Endothelial cell of umbilical vein (primary cell): ENCODE measurements around the gene MS4A13. TPM values are rescaled to one million over a fixed set of nuclear protein-coding genes. Genes with fewer than 3 reads are reported as not detected.

Source experiments
- BruUV-seq: library from RNA; stranded (reverse); fragments of 400-500 nt; replicated peaks from 2 replicates; lab custom pipeline; 2021; lab: Mats Ljungman, UMichigan
- CTCF ChIA-PET: fragments of 300-600, 350-600 bp; sonication (Branson Sonifier 250); formaldehyde crosslinking; loops from one replicate; lab custom pipeline; 2021; ENCODE audit warnings: antibody characterized with exemption, inconsistent platforms; lab: Charles Lee
- POLR2A ChIA-PET: fragments of 300-600, 350-600 bp; sonication (Branson Sonifier 250); formaldehyde crosslinking; loops from one replicate; lab custom pipeline; 2021; ENCODE audit warnings: antibody characterized with exemption, inconsistent platforms; lab: Charles Lee
- DNase-seq: peaks from one replicate; pipeline ENCODE4 v3.0.0-alpha.2; 2011; ENCODE audit warnings: low read depth, low spot score
- FAIRE-seq: peaks from 2 replicates; lab custom pipeline; 2011; peaks lifted over from hg19 to GRCh38; lab: Jason Lieb, UNC
- H2AFZ ChIP-seq: 2 replicates; pipeline ENCODE4 v1.6.0; 2012; ENCODE audit warnings: low read depth, low read length, control low read depth, inconsistent platforms
- H3K27ac ChIP-seq: 2 replicates; pipeline ENCODE4 v1.5.1; 2011; ENCODE audit warnings: low read depth, mild to moderate bottlenecking, control low read depth, low read length, moderate library complexity; ENCODE audit not compliant: insufficient read depth
- H3K27me3 ChIP-seq, 2 experiments: 2 replicates each; pipeline versions ENCODE4 v1.6.0 to v1.6.1; 2011; ENCODE audit warnings: low read length in 2 of 2, mixed read lengths in 1 of 2; ENCODE audit not compliant: control insufficient read depth in 2 of 2, insufficient read depth in 2 of 2
- H3K36me3 ChIP-seq, 2 experiments: 2 replicates in 1 of 2; 3 replicates in 1 of 2; pipeline ENCODE4 v1.5.1; 2011; ENCODE audit warnings: low read length in 2 of 2, mild to moderate bottlenecking in 1 of 2, moderate library complexity in 1 of 2; ENCODE audit not compliant: control insufficient read depth in 2 of 2, insufficient read depth in 2 of 2; ENCODE audit errors: extremely low read depth in 1 of 2
- H3K4me1 ChIP-seq: 3 replicates; pipeline ENCODE4 v1.5.1; 2011; ENCODE audit warnings: mild to moderate bottlenecking, low read length; ENCODE audit not compliant: control insufficient read depth, insufficient read depth; ENCODE audit errors: extremely low read depth
- H3K4me2 ChIP-seq: 2 replicates; pipeline ENCODE4 v1.6.1; 2011; ENCODE audit warnings: low read length, control low read depth, mixed read lengths; ENCODE audit not compliant: insufficient read depth
- H3K4me3 ChIP-seq, 3 experiments: fragments of 200-600 bp in 1 of 3; sonication (generic), shearing (Covaris generic) in 1 of 3; replicated peaks in 1 of 3; 2 replicates each; pipeline ENCODE4 v1.5.1; 2011 to 2016; ENCODE audit warnings: control low read depth in 3 of 3, low read length in 3 of 3, mild to moderate bottlenecking in 2 of 3, inconsistent platforms in 1 of 3, low read depth in 1 of 3, moderate library complexity in 1 of 3; ENCODE audit not compliant: insufficient read depth in 1 of 3
- H3K79me2 ChIP-seq: 2 replicates; pipeline ENCODE4 v1.6.0; 2012; ENCODE audit warnings: low read length, inconsistent platforms; ENCODE audit not compliant: control insufficient read depth, insufficient read depth
- H3K9ac ChIP-seq: replicated peaks from 2 replicates; pipeline ENCODE3; 2011; ENCODE audit warnings: low read length, control low read depth; ENCODE audit not compliant: insufficient read depth; ENCODE audit errors: extremely low read depth
- H3K9me1 ChIP-seq: replicated peaks from 3 replicates; pipeline ENCODE4 v1.6.0; 2011; ENCODE audit warnings: mild to moderate bottlenecking, low read length; ENCODE audit not compliant: control insufficient read depth, insufficient read depth; ENCODE audit errors: extremely low read depth
- H3K9me3 ChIP-seq: replicated peaks from 2 replicates; pipeline ENCODE4 v1.5.1; 2012; ENCODE audit warnings: low read length, inconsistent platforms; ENCODE audit not compliant: control insufficient read depth, insufficient read depth
- H4K20me1 ChIP-seq: replicated peaks from 2 replicates; pipeline ENCODE3; 2011; ENCODE audit warnings: mild to moderate bottlenecking, low read length; ENCODE audit not compliant: control insufficient read depth, insufficient read depth; ENCODE audit errors: extremely low read depth
- CTCF ChIP-seq, 2 donors: IDR thresholded peaks; 1 replicate in 1 of 2; 2 replicates in 1 of 2; pipeline ENCODE4 v1.5.1; 2011; ENCODE audit warnings: low read length in 2 of 2, mild to moderate bottlenecking in 2 of 2, moderate library complexity in 2 of 2, control low read depth in 1 of 2, inconsistent platforms in 1 of 2, low read depth in 1 of 2; ENCODE audit not compliant: insufficient read depth in 1 of 2; ENCODE audit errors: extremely low read depth in 1 of 2
- GATA2 ChIP-seq: IDR thresholded peaks from 2 replicates; pipeline ENCODE4 v1.7.0; 2011; ENCODE audit warnings: low read depth, mild to moderate bottlenecking, moderate library complexity, mixed read lengths, low read length; ENCODE audit not compliant: insufficient read length, insufficient read depth
- MAX ChIP-seq: IDR thresholded peaks from 2 replicates; pipeline ENCODE4 v1.6.1; 2011; ENCODE audit not compliant: insufficient read depth, insufficient read length
- POLR2AphosphoS5 ChIP-seq: IDR thresholded peaks from 2 replicates; pipeline ENCODE4 v1.6.1; 2012; ENCODE audit warnings: low read depth, mild to moderate bottlenecking, control low read depth, low read length, moderate library complexity; ENCODE audit not compliant: insufficient read depth
- dilution Hi-C: fragments of 300-500 bp; cut with MboI; formaldehyde crosslinking; loops from one replicate; pipeline ENCODE4 v1.15.0; 2019; ENCODE audit warnings: low sequenced_read_pairs; ENCODE audit not compliant: extremely low pct_ligation_motif_present
- intact Hi-C: fragments of 100-400 bp; cut with micrococcal nuclease; formaldehyde crosslinking; loops from one replicate; pipeline ENCODE4 v1.10.0; 2022
- polyA plus RNA-seq, 4 experiments: library from polyadenylated mRNA; depleted of rRNA in 3 of 4; stranded (reverse) in 3 of 4; unstranded in 1 of 4; fragments of >200 nt; gene quantifications; 2 replicates each; pipeline versions ENCODE4 v1.2.1 to v1.2.3, GENCODE V29; 2011 to 2012; ENCODE audit warnings: missing spikeins in 1 of 4
- total RNA-seq: library from RNA; stranded (reverse); gene quantifications from 2 replicates; pipeline ENCODE4 v1.2.3, GENCODE V29; 2021

The MS4A13 gene
- total and polyA plus RNA-seq, 2 donors (not counting 3 experiments of a cell fraction or from before 2014, with no cell fraction given) = not detected

GRCh38 chr11:60482361-60482760 lies 32.8 kb upstream of the MS4A13 start:
- Histone ChIP-seq H4K20me1 (no peaks in the 10 kb centered on the region), H3K79me2 (no peaks in the 10 kb centered on the region), H3K27me3 (no peaks in the 10 kb centered on the region), H3K9ac (no peak overlapping the region), H3K4me2 (no peak overlapping the region), H3K27ac (no peak overlapping the region), H3K9me3 (no peaks in the 10 kb centered on the region), H2AFZ (no peak overlapping the region), H3K4me1 (no peaks in the 10 kb centered on the region), H3K9me1 (no peaks in the 10 kb centered on the region), H3K4me3 (no peak overlapping the region), H3K36me3 (no peaks in the 10 kb centered on the region)
- no peak for DNase-seq
- dilution Hi-C loops = no loop called here
- no TSS peak for BruUV-seq
- no peak for FAIRE-seq
- no peak for TF ChIP-seq GATA2
- no peak for TF ChIP-seq MAX
- no peak for TF ChIP-seq POLR2AphosphoS5
- POLR2A ChIA-PET = no interaction called here
- intact Hi-C loops = no loop called here
- CTCF ChIA-PET = interaction anchor here (2.7 kb wide), 1 partner anchor 119 kb away, joined by 17 read pairs; no protein-coding TSS in a partner anchor

- Histone ChIP-seq H3K9ac (no peak overlapping the region), H3K79me2 (no peaks in the 10 kb centered on the region), H3K36me3 (no peaks in the 10 kb centered on the region), H3K4me2 (no peak overlapping the region), H4K20me1 (no peaks in the 10 kb centered on the region), H3K4me1 (no peaks in the 10 kb centered on the region), H3K9me3 (no peaks in the 10 kb centered on the region), H3K4me3 (no peak overlapping the region), H3K9me1 (no peaks in the 10 kb centered on the region), H3K27me3 (no peaks in the 10 kb centered on the region), H3K27ac (no peak overlapping the region), H2AFZ (no peak overlapping the region)
- FAIRE-seq (no peak), DNase-seq (peak; percentile 17)
- no TSS peak for BruUV-seq
- CTCF ChIA-PET = interaction anchor here (1.0 kb wide), 1 partner anchor 122 kb away, joined by 3 read pairs; no protein-coding TSS in a partner anchor
- TF ChIP-seq CTCF (IDR thresholded peaks at IDR 0.05; ENCODE audit: extremely low read depth in 1 of 2, insufficient read depth in 1 of 2, low read depth in 1 of 2, low read length in 2 of 2) (peak in 1 of 2 donors; percentile 37), MAX (no peak)
- POLR2A ChIA-PET = no interaction called here
- dilution Hi-C loops = no loop called here
- intact Hi-C loops = loop anchor here (1.0 to 5.0 kb wide), 2 partner anchors 123 to 219 kb away; no protein-coding TSS in a partner anchor
Observed at GRCh38 chr11:60485987-60486386, 29.2 kb upstream of the MS4A13 start.
